ENCODE data around the gene DET1.

The DET1 gene

GRCh38 chr15:88546248-88547129, at the start of gene DET1:
DET1 (minus strand) TSS chr15:88546681; CDS start chr15:88531705, 14,976 bp downstream.
- H3K27ac ChIP-seq (ENCODE audit: low read depth, low read length), result peak within 1 kb of the TSS; percentile 52
- no peaks in the 10 kb centered on the region for H3K79me2 ChIP-seq (ENCODE audit: control insufficient read depth, insufficient read depth, low read length, unreplicated experiment)
- H3K36me3 ChIP-seq (ENCODE audit: insufficient read depth, low read length), result no peaks in the 10 kb centered on the region
- no peaks in the 10 kb centered on the region for H3K4me1 ChIP-seq (ENCODE audit: control insufficient read depth, insufficient read depth, low read length, unreplicated experiment)
- H3K4me3 ChIP-seq (ENCODE audit: low read depth, low read length), result peak within 1 kb of the TSS; percentile 85
- peak within 1 kb of the TSS; percentile 100 for H2AFZ ChIP-seq (ENCODE audit: low read length, unreplicated experiment)
- no peaks in the 10 kb centered on the region for H3K27me3 ChIP-seq (ENCODE audit: insufficient read depth, low read length)

- Histone ChIP-seq H3K27me3 (ENCODE audit: insufficient read depth, low read length) (peaks cover 45% of the 10 kb centered on the region), H3K79me2 (ENCODE audit: control insufficient read depth, insufficient read depth, low read length, unreplicated experiment) (no peaks in the 10 kb centered on the region), H3K4me3 (ENCODE audit: low read depth, low read length) (no peak overlapping the region), H3K4me1 (ENCODE audit: control insufficient read depth, insufficient read depth, low read length, unreplicated experiment) (peaks cover 6% of the 10 kb centered on the region), H2AFZ (ENCODE audit: low read length, unreplicated experiment) (no peak overlapping the region), H3K27ac (ENCODE audit: low read depth, low read length) (no peak overlapping the region), H3K36me3 (ENCODE audit: insufficient read depth, low read length) (no peaks in the 10 kb centered on the region)
These were observed 44.9 kb upstream of the DET1 start for GRCh38 chr15:88591384-88591783.

DNA sequence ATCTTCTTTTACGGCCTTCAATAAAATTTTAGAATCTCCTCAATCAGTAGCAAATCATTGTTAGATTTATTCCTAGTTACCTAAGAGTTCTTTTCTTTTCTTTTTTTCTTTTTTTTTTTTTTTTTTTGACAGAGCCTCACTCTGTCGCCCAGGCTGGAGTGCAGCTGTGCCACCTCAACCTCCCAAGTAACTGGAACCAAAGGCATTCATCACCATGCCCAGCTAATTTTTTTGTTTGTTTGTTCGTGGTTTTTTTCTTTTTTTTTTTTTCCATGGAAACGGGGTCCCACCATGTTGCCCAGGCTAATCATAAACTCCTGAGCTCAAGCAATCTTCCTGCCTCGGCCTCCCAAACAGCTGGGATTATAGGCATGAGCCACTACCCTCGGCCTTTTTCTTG, 44.3 kb upstream of the DET1 start:
- Histone ChIP-seq H3K27ac (ENCODE audit: low read depth, low read length) (no peak overlapping the region), H3K79me2 (ENCODE audit: control insufficient read depth, insufficient read depth, low read length, unreplicated experiment) (no peaks in the 10 kb centered on the region), H3K27me3 (ENCODE audit: insufficient read depth, low read length) (peaks cover 51% of the 10 kb centered on the region), H3K36me3 (ENCODE audit: insufficient read depth, low read length) (no peaks in the 10 kb centered on the region), H3K4me1 (ENCODE audit: control insufficient read depth, insufficient read depth, low read length, unreplicated experiment) (peaks cover 6% of the 10 kb centered on the region), H3K4me3 (ENCODE audit: low read depth, low read length) (no peak overlapping the region), H2AFZ (ENCODE audit: low read length, unreplicated experiment) (no peak overlapping the region)

DNA sequence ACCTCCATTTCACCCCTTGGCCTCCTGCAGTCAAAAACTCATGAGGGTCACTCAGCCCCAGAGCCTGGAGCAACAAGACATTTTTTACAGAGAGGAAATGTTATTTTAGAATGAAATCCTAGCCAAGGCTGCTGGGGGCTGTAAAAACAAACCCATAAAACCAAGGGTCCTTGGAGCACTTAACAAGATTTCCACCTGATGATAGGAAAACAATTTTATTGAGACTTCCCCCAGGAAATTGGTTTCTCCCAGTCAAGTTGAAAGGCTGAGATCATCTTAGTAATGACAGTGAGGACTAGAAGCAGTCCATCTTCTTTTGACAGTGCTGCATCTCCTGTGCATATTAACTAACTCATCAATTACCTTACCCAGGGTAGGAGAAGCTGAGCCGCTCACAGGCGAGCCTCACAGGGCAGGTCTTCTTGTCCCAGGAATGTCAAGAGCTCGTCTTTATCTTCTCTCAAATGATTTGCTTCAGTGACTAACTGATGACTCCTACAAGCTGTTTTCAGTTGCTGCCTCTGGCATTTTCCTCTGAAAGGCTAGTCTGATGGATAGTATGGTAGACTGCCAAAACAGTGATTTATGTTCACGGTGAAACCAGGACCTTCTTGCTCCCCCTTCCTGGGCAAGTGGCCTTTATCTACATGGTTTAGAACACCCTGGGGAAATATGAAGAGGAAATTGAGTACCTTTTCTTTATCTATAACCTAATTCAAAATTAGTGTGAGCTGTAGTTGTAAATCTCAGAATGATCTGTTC, 40.1 kb upstream of the DET1 start:
- Histone ChIP-seq H3K4me3 (ENCODE audit: low read depth, low read length) (no peak overlapping the region), H3K27me3 (ENCODE audit: insufficient read depth, low read length) (peaks cover 33% of the 10 kb centered on the region; the same call in 1 of the 2 replicates), H3K79me2 (ENCODE audit: control insufficient read depth, insufficient read depth, low read length, unreplicated experiment) (no peaks in the 10 kb centered on the region), H2AFZ (ENCODE audit: low read length, unreplicated experiment) (no peak overlapping the region), H3K27ac (ENCODE audit: low read depth, low read length) (no peak overlapping the region), H3K4me1 (ENCODE audit: control insufficient read depth, insufficient read depth, low read length, unreplicated experiment) (peaks cover 6% of the 10 kb centered on the region), H3K36me3 (ENCODE audit: insufficient read depth, low read length) (no peaks in the 10 kb centered on the region)

GRCh38 chr15:88580532-88580931, 34.1 kb upstream of the DET1 start:
- Histone ChIP-seq H3K79me2 (ENCODE audit: control insufficient read depth, insufficient read depth, low read length, unreplicated experiment) (no peaks in the 10 kb centered on the region), H3K36me3 (ENCODE audit: insufficient read depth, low read length) (no peaks in the 10 kb centered on the region), H3K4me1 (ENCODE audit: control insufficient read depth, insufficient read depth, low read length, unreplicated experiment) (no peaks in the 10 kb centered on the region), H3K4me3 (ENCODE audit: low read depth, low read length) (no peak overlapping the region), H2AFZ (ENCODE audit: low read length, unreplicated experiment) (no peak overlapping the region), H3K27ac (ENCODE audit: low read depth, low read length) (no peak overlapping the region), H3K27me3 (ENCODE audit: insufficient read depth, low read length) (peaks cover 13% of the 10 kb centered on the region; the same call in 1 of the 2 replicates)

DNA sequence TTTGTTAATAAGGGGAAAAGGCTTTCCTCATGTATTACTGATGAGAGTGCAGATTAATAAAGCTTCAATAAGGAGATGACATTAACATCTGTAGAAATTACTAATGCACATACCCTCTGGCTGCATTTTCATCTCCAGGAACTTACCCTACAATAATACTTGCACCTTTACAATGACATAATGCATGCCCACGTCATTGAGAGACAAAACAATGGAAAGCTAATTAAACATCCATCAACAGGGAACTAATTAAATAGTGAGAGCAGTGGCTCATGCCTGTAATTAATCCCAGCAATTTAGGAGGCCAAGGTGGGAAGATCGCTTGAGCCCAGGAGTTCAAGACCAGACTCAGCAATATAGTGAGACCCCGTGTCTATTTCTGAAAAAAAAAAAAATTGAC, 32.8 kb upstream of the DET1 start:
- H2AFZ ChIP-seq (ENCODE audit: low read length, unreplicated experiment), result no peak overlapping the region
- H3K27me3 ChIP-seq (ENCODE audit: insufficient read depth, low read length), result peaks cover 13% of the 10 kb centered on the region; the same call in 1 of the 2 replicates
- no peaks in the 10 kb centered on the region for H3K36me3 ChIP-seq (ENCODE audit: insufficient read depth, low read length)
- H3K4me3 ChIP-seq (ENCODE audit: low read depth, low read length), result no peak overlapping the region
- no peak overlapping the region for H3K27ac ChIP-seq (ENCODE audit: low read depth, low read length)
- H3K4me1 ChIP-seq (ENCODE audit: control insufficient read depth, insufficient read depth, low read length, unreplicated experiment), result no peaks in the 10 kb centered on the region
- no peaks in the 10 kb centered on the region for H3K79me2 ChIP-seq (ENCODE audit: control insufficient read depth, insufficient read depth, low read length, unreplicated experiment)

GRCh38 chr15:88574655-88575054, 28.2 kb upstream of the DET1 start:
- Histone ChIP-seq H3K4me3 (ENCODE audit: low read depth, low read length) (no peak overlapping the region), H3K36me3 (ENCODE audit: insufficient read depth, low read length) (no peaks in the 10 kb centered on the region), H3K27me3 (ENCODE audit: insufficient read depth, low read length) (peaks cover 42% of the 10 kb centered on the region; the same call in 1 of the 2 replicates), H3K79me2 (ENCODE audit: control insufficient read depth, insufficient read depth, low read length, unreplicated experiment) (no peaks in the 10 kb centered on the region), H3K4me1 (ENCODE audit: control insufficient read depth, insufficient read depth, low read length, unreplicated experiment) (no peaks in the 10 kb centered on the region), H2AFZ (ENCODE audit: low read length, unreplicated experiment) (no peak overlapping the region), H3K27ac (ENCODE audit: low read depth, low read length) (no peak overlapping the region)

- Histone ChIP-seq H3K27me3 (ENCODE audit: insufficient read depth, low read length) (peaks cover 42% of the 10 kb centered on the region; the same call in 1 of the 2 replicates), H3K4me1 (ENCODE audit: control insufficient read depth, insufficient read depth, low read length, unreplicated experiment) (no peaks in the 10 kb centered on the region), H3K79me2 (ENCODE audit: control insufficient read depth, insufficient read depth, low read length, unreplicated experiment) (no peaks in the 10 kb centered on the region), H2AFZ (ENCODE audit: low read length, unreplicated experiment) (no peak overlapping the region), H3K4me3 (ENCODE audit: low read depth, low read length) (no peak overlapping the region), H3K36me3 (ENCODE audit: insufficient read depth, low read length) (no peaks in the 10 kb centered on the region), H3K27ac (ENCODE audit: low read depth, low read length) (no peak overlapping the region)
These were observed 27.6 kb upstream of the DET1 start for GRCh38 chr15:88574077-88574476.

- no peak overlapping the region for H3K27ac ChIP-seq (ENCODE audit: low read depth, low read length)
- H2AFZ ChIP-seq (ENCODE audit: low read length, unreplicated experiment), result no peak overlapping the region
- no peaks in the 10 kb centered on the region for H3K79me2 ChIP-seq (ENCODE audit: control insufficient read depth, insufficient read depth, low read length, unreplicated experiment)
- peaks cover 46% of the 10 kb centered on the region; the same call in 1 of the 2 replicates for H3K27me3 ChIP-seq (ENCODE audit: insufficient read depth, low read length)
- no peak overlapping the region for H3K4me3 ChIP-seq (ENCODE audit: low read depth, low read length)
- no peaks in the 10 kb centered on the region for H3K4me1 ChIP-seq (ENCODE audit: control insufficient read depth, insufficient read depth, low read length, unreplicated experiment)
- no peaks in the 10 kb centered on the region for H3K36me3 ChIP-seq (ENCODE audit: insufficient read depth, low read length)
These were observed 25.4 kb upstream of the DET1 start for GRCh38 chr15:88571852-88572259.

DNA sequence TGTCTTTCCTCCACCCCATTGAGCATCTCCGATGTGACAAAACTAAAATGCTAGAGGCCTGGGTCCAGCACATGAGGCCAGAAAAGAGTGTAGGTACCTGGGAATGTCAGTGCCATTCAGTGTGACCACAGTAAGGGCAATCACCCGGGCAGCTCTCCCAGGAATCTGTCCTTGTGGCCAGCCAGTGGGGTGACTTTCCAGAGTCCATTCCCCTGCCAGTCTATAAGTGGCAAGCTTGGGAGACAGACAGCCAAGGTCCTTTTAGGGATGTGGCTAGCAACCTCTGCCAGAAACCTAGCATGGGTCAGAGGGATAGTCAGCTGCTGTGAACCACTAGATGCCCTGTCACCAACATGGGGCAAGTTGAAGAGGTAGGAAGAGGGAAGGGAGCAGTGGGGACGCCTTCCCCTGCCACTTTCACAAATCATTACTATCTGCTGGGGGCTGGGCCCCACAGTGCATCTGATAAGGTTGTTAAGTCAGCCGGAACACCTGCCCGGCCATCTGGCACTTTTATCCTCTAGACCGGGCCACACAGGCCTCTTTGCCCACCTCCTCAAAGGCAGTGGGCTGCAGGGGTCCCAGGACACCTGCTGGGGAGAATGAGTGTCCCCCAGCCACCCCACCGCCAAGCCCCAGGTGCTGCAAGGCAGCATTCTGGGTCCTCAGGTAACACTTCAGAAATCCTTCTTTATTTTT, 24.8 kb upstream of the DET1 start:
- Histone ChIP-seq H3K4me3 (ENCODE audit: low read depth, low read length) (no peak overlapping the region), H3K4me1 (ENCODE audit: control insufficient read depth, insufficient read depth, low read length, unreplicated experiment) (no peaks in the 10 kb centered on the region), H3K27ac (ENCODE audit: low read depth, low read length) (no peak overlapping the region), H3K36me3 (ENCODE audit: insufficient read depth, low read length) (no peaks in the 10 kb centered on the region), H3K79me2 (ENCODE audit: control insufficient read depth, insufficient read depth, low read length, unreplicated experiment) (no peaks in the 10 kb centered on the region), H2AFZ (ENCODE audit: low read length, unreplicated experiment) (no peak overlapping the region), H3K27me3 (ENCODE audit: insufficient read depth, low read length) (peaks cover 50% of the 10 kb centered on the region; the same call in 1 of the 2 replicates)

Measured in ACC112 (cell line).